Osteocyte (in vitro differentiated cells): ENCODE results near the gene HNF1B. TPM values are rescaled to one million over a fixed set of nuclear protein-coding genes. Genes with fewer than 3 reads are reported as not detected.
A peak's percentile ranks its signal among the peaks of the same experiment; 100 is the strongest.

Experiments
- DNase-seq: peaks from one replicate; pipeline ENCODE4 v3.0.0; 2021; ENCODE audit warnings: mixed read lengths; ENCODE audit not compliant: unreplicated experiment; ENCODE audit errors: extremely low spot score
- H3K27ac Mint-ChIP-seq: one replicate; pipeline ENCODE4 v1.8.0; 2021; ENCODE audit warnings: mild to moderate bottlenecking, mixed read lengths; ENCODE audit not compliant: unreplicated experiment
- H3K27me3 Mint-ChIP-seq: one replicate; pipeline ENCODE4 v1.8.0; 2021; ENCODE audit warnings: mixed read lengths; ENCODE audit not compliant: unreplicated experiment
- H3K36me3 Mint-ChIP-seq: one replicate; pipeline ENCODE4 v1.8.0; 2021; ENCODE audit warnings: mixed read lengths; ENCODE audit not compliant: unreplicated experiment
- H3K4me1 Mint-ChIP-seq: one replicate; pipeline ENCODE4 v1.8.0; 2021; ENCODE audit warnings: mixed read lengths; ENCODE audit not compliant: unreplicated experiment
- H3K4me3 Mint-ChIP-seq: one replicate; pipeline ENCODE4 v1.8.0; 2021; ENCODE audit warnings: mild to moderate bottlenecking, moderate library complexity, mixed read lengths; ENCODE audit not compliant: unreplicated experiment
- H3K9me3 Mint-ChIP-seq: one replicate; pipeline ENCODE4 v1.8.0; 2021; ENCODE audit warnings: mixed read lengths; ENCODE audit not compliant: unreplicated experiment
- CTCF ChIP-seq: fragments of 200-600 bp; sonication (generic); IDR thresholded peaks from 2 replicates; pipeline ENCODE4 v1.5.0; 2021; ENCODE audit warnings: antibody characterized with exemption, mild to moderate bottlenecking, moderate library complexity
- total RNA-seq: library from RNA; stranded (reverse); gene quantifications from 2 replicates; pipeline ENCODE4 v1.2.1, GENCODE V29; 2021

Gene HNF1B
- total RNA-seq, 1 donor from 2014 or later, result 8.1 TPM

- Mint-ChIP-seq H3K27ac (no peak overlapping the region), H3K4me1 (peaks cover 48% of the 10 kb centered on the region), H3K4me3 (no peak overlapping the region), H3K9me3 (no peaks in the 10 kb centered on the region), H3K27me3 (no peaks in the 10 kb centered on the region), H3K36me3 (no peaks in the 10 kb centered on the region)
- no peak for TF ChIP-seq CTCF
- no peak for DNase-seq
Measured at GRCh38 chr17:37713624-37714023, 31.2 kb downstream of the HNF1B start.

GRCh38 chr17:37713028-37713431, 31.8 kb downstream of the HNF1B start:
- Mint-ChIP-seq H3K4me3 (no peak overlapping the region), H3K27me3 (no peaks in the 10 kb centered on the region), H3K9me3 (no peaks in the 10 kb centered on the region), H3K4me1 (peaks cover 42% of the 10 kb centered on the region), H3K27ac (peak overlapping the region; percentile 41), H3K36me3 (no peaks in the 10 kb centered on the region)
- no peak for TF ChIP-seq CTCF
- no peak for DNase-seq

DNA sequence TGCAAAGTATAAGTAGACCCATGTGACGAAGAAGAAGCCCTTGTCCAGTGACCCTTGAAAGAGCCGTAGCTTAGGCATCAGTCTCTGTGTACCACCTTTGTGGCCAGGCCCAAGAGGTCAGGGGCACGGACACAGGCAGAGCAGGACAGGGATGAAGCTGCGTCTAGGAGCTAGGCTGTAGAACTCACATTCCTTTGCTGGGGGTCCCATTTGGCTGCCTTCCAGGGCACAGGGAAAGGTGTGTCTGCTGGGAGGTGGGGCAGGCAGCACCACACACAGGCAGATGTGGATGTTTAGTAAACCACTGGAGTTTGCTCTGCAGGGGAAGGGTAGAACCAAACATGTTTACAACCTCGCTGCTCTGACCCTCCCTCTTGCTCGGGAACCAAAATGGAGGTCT, 33.7 kb downstream of the HNF1B start:
- H3K36me3 Mint-ChIP-seq, result no peaks in the 10 kb centered on the region
- TF ChIP-seq CTCF, result no peak
- peaks cover 28% of the 10 kb centered on the region for H3K4me1 Mint-ChIP-seq
- peak overlapping the region; percentile 81 for H3K27ac Mint-ChIP-seq
- H3K27me3 Mint-ChIP-seq, result no peaks in the 10 kb centered on the region
- no peak for DNase-seq
- no peak overlapping the region for H3K4me3 Mint-ChIP-seq
- no peaks in the 10 kb centered on the region for H3K9me3 Mint-ChIP-seq

GRCh38 chr17:37710344-37710886, 34.4 kb downstream of the HNF1B start:
- H3K27ac Mint-ChIP-seq, result peak overlapping the region; percentile 81
- TF ChIP-seq CTCF, result no peak

GRCh38 chr17:37708616-37709212, 36.1 kb downstream of the HNF1B start:
- Mint-ChIP-seq H3K4me3 (no peak overlapping the region), H3K36me3 (peaks cover 2% of the 10 kb centered on the region)
- DNase-seq, result no peak

More at GRCh38 chr17:37710344-37710886, 34.4 kb downstream of the HNF1B start:
- Mint-ChIP-seq H3K4me3 (no peak overlapping the region), H3K36me3 (peaks cover under 1% of the 10 kb centered on the region), H3K27me3 (no peaks in the 10 kb centered on the region), H3K9me3 (no peaks in the 10 kb centered on the region), H3K4me1 (peaks cover 21% of the 10 kb centered on the region)
- no peak for DNase-seq

More at GRCh38 chr17:37708616-37709212, 36.1 kb downstream of the HNF1B start:
- H3K27ac Mint-ChIP-seq, result no peak overlapping the region
- peaks cover 12% of the 10 kb centered on the region for H3K4me1 Mint-ChIP-seq
- H3K9me3 Mint-ChIP-seq, result no peaks in the 10 kb centered on the region
- no peak for TF ChIP-seq CTCF
- H3K27me3 Mint-ChIP-seq, result no peaks in the 10 kb centered on the region
